Measurements from ENCODE around the gene EHMT1.
"Not testable (repeated sequence)": the region's sequence is repeated elsewhere in the genome, so short reads cannot be mapped to it uniquely, and the experiment has no call there.

DNA sequence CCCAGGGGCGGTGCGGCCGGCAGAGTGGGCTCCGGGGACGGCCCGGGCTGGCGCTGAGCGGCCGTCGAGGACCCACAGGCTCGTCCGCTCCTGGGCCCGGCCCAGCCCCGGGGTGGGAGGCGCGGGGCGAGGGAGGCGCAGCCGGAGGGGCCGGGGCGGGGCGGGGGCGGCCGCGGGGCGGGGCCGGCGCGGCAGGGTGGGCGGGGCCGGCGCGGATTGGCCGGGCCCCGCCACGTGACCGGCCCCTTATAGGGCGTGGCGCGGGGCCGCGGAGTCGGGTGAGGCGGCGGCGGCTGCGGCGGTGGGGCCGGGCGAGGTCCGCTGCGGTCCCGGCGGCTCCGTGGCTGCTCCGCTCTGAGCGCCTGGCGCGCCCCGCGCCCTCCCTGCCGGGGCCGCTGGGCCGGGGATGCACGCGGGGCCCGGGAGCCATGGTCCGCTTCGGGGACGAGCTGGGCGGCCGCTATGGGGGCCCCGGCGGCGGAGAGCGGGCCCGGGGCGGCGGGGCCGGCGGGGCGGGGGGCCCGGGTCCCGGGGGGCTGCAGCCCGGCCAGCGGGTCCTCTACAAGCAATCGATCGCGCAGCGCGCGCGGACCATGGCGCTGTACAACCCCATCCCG is 258.8 kb downstream of the EHMT1 start, which contains the start of gene CACNA1B:
- TF ChIP-seq, protein P1, sequence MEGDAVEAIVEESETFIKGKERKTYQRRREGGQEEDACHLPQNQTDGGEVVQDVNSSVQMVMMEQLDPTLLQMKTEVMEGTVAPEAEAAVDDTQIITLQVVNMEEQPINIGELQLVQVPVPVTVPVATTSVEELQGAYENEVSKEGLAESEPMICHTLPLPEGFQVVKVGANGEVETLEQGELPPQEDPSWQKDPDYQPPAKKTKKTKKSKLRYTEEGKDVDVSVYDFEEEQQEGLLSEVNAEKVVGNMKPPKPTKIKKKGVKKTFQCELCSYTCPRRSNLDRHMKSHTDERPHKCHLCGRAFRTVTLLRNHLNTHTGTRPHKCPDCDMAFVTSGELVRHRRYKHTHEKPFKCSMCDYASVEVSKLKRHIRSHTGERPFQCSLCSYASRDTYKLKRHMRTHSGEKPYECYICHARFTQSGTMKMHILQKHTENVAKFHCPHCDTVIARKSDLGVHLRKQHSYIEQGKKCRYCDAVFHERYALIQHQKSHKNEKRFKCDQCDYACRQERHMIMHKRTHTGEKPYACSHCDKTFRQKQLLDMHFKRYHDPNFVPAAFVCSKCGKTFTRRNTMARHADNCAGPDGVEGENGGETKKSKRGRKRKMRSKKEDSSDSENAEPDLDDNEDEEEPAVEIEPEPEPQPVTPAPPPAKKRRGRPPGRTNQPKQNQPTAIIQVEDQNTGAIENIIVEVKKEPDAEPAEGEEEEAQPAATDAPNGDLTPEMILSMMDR (IDR thresholded peaks at IDR 0.05; ENCODE audit: insufficient read depth, low read length): not testable (repeated sequence)
- TF ChIP-seq, protein P2, sequence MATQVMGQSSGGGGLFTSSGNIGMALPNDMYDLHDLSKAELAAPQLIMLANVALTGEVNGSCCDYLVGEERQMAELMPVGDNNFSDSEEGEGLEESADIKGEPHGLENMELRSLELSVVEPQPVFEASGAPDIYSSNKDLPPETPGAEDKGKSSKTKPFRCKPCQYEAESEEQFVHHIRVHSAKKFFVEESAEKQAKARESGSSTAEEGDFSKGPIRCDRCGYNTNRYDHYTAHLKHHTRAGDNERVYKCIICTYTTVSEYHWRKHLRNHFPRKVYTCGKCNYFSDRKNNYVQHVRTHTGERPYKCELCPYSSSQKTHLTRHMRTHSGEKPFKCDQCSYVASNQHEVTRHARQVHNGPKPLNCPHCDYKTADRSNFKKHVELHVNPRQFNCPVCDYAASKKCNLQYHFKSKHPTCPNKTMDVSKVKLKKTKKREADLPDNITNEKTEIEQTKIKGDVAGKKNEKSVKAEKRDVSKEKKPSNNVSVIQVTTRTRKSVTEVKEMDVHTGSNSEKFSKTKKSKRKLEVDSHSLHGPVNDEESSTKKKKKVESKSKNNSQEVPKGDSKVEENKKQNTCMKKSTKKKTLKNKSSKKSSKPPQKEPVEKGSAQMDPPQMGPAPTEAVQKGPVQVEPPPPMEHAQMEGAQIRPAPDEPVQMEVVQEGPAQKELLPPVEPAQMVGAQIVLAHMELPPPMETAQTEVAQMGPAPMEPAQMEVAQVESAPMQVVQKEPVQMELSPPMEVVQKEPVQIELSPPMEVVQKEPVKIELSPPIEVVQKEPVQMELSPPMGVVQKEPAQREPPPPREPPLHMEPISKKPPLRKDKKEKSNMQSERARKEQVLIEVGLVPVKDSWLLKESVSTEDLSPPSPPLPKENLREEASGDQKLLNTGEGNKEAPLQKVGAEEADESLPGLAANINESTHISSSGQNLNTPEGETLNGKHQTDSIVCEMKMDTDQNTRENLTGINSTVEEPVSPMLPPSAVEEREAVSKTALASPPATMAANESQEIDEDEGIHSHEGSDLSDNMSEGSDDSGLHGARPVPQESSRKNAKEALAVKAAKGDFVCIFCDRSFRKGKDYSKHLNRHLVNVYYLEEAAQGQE (IDR thresholded peaks at IDR 0.05; ENCODE audit: insufficient replicate concordance, low read depth): not testable (repeated sequence)
- not testable (repeated sequence) for TF ChIP-seq POLR2AphosphoS5 (IDR thresholded peaks at IDR 0.05; ENCODE audit: low read depth); SPI1 (IDR thresholded peaks at IDR 0.05; ENCODE audit: borderline replicate concordance, low read depth)
